ENCODE results near the gene FOXR1. TPM values are rescaled to one million over a fixed set of nuclear protein-coding genes. Genes with fewer than 3 reads are reported as not detected.

The FOXR1 gene, protein sequence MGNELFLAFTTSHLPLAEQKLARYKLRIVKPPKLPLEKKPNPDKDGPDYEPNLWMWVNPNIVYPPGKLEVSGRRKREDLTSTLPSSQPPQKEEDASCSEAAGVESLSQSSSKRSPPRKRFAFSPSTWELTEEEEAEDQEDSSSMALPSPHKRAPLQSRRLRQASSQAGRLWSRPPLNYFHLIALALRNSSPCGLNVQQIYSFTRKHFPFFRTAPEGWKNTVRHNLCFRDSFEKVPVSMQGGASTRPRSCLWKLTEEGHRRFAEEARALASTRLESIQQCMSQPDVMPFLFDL
- not detected in 2 replicates for total RNA-seq

GRCh38 chr11:118971646-118972045, at the start of gene FOXR1:
Gene FOXR1 (plus strand): TSS chr11:118971761. CDS start chr11:118971932, 171 bp downstream.
- DNase-seq (ENCODE audit: low read depth, low spot score) = no peak

DNA sequence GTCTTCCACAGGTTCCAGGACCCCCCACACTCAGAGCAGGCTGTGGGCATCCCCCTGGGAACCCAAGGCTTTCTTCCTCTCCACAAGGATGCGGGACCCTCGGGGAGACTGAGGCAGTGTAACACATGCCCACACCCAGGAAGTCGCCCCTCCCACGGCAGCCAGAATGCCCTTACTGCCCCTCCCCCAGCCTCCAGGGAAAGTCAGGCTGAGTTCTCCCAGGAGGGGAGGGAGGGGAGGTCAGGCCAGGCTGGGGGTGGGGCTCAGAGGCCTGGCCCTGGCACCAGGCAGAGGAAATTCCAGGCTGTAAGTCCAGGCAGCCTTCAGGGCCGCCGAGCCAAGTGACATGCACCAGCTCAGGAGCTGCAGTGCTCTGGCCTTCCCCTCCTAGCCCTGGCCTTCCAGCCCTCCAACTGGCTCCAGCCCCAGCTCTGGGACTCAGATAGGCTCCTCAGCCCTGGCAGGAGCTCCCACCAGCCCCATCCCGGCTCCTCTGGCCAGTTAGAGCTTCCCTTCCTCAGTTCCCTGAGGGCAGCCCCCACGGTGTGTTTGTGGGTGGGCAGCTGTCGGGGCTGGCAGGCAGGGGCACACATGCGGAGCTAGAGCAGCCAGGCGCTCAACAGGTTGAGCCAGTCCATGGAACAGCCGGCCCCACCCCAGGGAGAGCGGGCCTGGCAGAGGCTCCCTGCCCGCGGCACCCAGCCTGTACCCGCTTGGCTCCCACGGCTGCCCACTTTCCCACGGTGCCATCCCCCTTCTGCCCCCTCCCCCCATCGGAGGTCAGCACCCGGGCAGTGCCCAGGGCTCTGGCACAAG, 49.4 kb upstream of the FOXR1 start:
- DNase-seq (ENCODE audit: low read depth, low spot score) = no peak

GRCh38 chr11:118922745-118923627, 48.6 kb upstream of the FOXR1 start:
- no peak for DNase-seq (ENCODE audit: low read depth, low spot score)

GRCh38 chr11:118923721-118924587, 47.6 kb upstream of the FOXR1 start:
- no peak for DNase-seq (ENCODE audit: low read depth, low spot score)

DNA sequence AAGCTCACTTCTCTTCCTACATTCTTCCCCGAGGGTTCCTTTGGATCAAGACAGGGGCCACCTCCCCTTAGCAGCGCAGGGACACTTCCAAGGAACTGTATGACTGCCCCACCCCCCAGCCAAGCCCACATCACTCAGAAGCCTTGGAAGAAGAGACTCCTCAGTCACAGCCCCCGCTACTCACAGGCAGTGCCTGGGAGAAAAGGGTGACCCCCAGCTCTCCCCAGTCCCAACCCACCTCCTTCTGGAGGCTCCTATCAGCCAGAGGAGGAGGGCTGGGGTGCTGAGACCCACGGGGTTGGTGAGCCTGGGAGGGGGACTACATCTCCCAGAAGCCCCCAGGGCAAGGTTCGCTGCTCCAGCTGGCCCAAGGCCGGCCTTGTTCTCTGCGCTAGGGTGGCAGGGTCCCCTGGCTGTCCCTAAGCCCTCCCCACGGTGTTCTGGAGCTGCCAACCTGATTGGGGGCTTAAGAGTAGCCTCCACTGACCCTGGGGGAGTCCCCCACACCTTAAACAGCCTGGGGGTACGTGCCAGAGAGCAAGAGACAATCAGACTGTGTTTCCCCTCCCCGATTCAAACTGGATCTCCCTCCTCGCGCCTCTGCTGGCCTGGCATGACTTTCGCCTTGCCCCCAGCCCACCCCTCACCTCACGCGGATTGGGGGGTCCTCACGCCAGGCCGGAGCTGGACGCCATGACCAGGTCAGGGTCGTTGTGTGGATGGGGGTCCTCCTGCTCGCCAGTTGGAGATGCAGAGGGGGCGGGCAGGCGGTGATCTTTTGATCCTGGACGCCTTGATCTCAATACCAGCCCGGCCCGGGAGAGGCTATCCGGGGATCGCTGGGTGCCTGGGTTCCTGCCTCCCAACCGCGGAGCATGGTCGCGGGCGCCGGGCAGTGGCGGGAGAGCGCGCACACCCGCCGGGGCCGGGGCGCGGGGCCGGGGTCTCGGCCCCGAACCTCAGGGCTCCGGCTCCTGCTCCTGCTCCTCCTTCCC, 46.7 kb upstream of the FOXR1 start:
- DNase-seq (ENCODE audit: low read depth, low spot score) = no peak

- DNase-seq (ENCODE audit: low read depth, low spot score) = no peak
Observed at GRCh38 chr11:118927554-118928100, 43.9 kb upstream of the FOXR1 start.

DNA sequence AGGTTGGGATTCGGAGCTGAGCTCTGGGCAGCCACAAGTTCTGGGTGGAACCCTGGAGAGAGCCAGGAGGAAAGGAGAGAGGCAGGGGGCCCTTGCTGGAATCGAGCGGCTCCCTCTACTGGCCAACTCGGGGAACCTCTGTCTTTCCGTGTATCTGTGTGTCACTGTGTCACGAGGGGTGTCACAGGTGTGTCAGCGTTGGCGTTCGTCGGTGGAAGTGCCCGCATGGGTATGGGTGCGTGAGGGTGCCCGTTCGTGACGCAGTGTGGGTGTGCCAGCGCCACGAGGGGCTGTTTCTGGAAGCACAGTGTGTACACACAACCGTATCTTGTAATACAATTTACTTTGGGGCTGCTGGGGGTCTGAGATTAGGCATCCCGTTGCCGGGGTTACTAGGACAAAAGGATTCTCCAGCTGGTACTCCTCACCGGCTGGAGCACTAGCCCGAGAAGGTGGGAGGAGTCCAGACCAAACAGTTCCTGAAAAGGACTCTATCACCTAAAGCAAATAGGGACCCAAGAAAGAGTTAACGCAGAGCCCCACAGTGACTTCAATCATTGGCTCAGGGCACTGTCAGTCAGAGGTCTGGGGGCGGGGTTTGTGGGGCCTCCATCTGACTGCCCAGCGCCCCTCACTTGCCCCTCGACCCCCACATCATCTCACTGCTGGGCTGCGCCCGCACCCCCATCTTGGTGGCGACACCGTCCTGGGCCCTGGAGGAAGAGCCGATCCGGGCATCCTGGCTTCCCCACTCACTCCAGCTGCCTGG, 43.3 kb upstream of the FOXR1 start:
- no peak for DNase-seq (ENCODE audit: low read depth, low spot score)

DNA sequence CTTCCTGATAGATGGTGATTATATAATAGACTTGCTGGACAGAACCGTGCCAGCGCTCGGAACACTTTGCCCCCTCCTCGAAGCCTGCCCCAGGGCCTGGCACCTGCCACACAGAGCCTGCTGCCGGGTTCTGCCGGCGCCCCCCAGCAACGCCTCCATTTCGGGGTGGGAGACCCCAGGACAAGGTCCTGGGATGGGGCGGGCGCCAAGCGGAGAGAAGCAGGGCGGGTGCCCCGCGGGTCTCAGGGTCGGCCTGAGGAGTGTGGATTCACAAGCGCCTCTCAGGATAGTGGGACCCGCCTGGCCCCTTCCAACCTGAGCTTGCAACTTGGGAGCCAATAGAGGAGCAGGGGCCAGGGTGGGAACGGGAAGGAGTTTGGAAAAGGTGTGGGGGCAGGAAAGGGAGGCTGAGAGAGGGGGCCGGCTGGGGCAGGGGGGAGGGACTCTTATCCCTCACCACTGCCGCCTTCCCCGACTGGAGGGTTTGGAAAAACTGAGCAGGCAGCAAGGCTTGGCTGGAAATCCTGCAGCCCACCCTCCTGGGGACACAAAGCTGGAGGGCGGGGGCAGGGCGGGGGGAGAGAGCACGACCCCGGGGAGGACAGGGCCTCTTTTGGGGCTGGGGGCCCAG, 42.6 kb upstream of the FOXR1 start:
- DNase-seq (ENCODE audit: low read depth, low spot score) = no peak

DNA sequence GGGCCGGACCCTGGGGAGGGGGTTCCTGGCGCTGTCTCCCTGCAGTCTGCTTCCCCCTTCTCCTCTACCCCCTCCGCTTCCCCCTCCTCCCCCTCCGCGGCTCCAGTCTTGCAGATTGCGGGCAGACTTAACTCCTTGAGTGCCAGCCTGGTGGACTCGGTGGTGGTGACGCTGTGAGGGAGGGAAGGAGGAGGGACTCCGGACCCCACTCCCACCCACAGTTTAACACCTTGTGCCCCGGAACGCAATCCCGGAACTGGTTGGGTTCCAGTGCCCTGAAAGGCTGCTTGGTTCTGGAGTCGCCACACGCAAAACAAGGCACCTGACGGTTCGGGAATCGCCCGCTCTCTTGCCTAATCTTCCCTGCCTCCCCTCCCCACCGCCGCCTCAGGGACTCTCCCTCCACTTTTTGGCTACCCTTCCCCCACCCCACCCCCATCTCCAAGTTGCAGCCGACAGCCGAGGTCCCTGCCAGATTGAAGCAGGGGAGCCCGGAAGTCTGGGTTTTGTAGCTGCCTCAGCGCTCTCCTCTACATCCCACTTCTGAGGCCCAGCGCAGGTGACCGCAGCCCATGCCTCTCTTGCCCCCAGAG, 42.0 kb upstream of the FOXR1 start:
- DNase-seq (ENCODE audit: low read depth, low spot score) = no peak

DNA sequence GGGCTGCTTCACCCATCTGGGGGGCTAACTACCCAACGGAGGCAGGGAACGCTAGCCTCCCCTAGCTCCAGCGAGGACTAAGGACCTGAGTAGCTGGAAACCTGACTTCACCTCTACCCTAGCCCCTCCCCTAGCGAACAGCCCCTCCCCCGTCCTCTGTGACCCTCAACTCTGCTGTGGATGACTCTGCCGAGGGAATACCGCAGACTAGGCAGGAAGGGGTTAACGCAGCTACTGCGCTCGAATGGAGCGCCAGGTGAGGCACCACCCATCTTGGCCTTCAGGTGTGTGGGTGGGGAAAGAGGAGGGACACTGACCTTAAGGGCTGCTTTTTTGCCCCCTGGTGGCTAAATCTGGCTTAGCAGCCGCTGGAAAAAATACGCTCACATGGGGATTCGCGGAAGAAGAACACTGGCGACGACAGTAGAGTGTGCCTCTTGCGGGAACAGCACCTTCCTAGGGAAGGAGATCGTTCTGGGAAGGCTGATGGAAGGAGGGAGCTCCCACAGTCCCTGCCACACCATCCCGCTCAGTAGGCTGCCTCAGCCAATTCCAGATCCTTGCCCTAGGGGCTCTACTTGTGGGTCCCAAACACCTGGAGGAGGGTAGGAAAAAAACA, 41.4 kb upstream of the FOXR1 start:
- DNase-seq (ENCODE audit: low read depth, low spot score) = no peak

DNA sequence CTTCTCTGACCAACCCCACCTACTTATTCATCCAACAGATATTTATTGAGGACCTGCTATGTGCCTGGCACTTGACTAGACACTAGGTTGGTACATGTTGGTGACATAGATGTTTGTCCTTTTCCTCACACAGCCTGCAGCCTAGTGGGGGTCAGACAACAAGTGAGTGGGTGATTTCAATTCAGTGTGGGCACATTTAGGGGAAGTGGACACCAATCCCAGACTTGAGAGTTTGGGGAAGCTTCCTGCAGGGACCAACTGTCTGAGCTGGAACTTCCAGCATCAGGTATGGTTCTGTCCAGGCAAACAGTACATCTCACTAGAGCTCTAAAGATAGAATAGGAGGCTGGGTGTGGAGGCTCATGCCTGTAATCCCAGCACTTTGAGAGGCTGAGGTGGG, 40.0 kb upstream of the FOXR1 start:
- DNase-seq (ENCODE audit: low read depth, low spot score) = no peak

DNA sequence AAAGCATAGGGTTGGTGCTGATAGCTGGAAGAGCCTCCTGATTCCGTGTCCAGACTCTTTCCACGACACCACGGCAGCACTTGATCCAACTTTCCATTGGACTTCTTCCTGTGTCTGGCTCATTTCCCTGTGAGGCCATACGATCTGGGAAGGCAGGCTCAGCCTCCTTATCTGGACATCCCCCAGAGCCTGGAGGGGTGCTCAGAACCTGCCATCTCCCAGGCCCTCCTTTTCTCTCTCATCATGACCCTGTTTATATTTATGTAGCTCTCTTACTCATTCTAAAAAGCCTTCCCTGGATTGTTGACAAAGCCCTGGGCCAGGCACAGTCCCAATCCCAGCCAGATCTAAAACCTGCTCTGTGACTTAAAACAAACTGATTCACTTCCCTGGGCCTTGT, 38.1 kb upstream of the FOXR1 start:
- no peak for DNase-seq (ENCODE audit: low read depth, low spot score)

- DNase-seq (ENCODE audit: low read depth, low spot score) = no peak
Observed at GRCh38 chr11:118935376-118935775, 36.2 kb upstream of the FOXR1 start.

GRCh38 chr11:118938491-118939403, 32.8 kb upstream of the FOXR1 start:
- DNase-seq (ENCODE audit: low read depth, low spot score) = no peak

GRCh38 chr11:118939404-118939915, 32.1 kb upstream of the FOXR1 start:
- DNase-seq (ENCODE audit: low read depth, low spot score) = no peak

Data from pulmonary artery endothelial cell (primary cell).